IMR-90 (cell line): ENCODE results near the gene PRR23C. TPM values are rescaled to one million over a fixed set of nuclear protein-coding genes. Genes with fewer than 3 reads are reported as not detected.

Experiments
- ATAC-seq: fragments of 200-7000 bp; cut with Tn5 transposase; 2 replicates; pipeline ENCODE4 v1.9.1; 2020; ENCODE audit warnings: low read depth, mild to moderate bottlenecking, moderate library complexity
- BruUV-seq: library from RNA; stranded (reverse); fragments of 400-500 nt; replicated peaks from 2 replicates; lab custom pipeline; 2021; lab: Mats Ljungman, UMichigan
- CTCF ChIA-PET: fragments of 300-600 bp; formaldehyde crosslinking; extraction: SDS; loops from one replicate; lab custom pipeline; 2021; ENCODE audit warnings: antibody characterized with exemption; lab: Yijun Ruan, JAX
- POLR2A ChIA-PET: fragments of 300-600 bp; sonication (Branson Sonifier 250); formaldehyde crosslinking; loops from one replicate; lab custom pipeline; 2022; ENCODE audit warnings: antibody characterized with exemption; ENCODE audit not compliant: unreplicated experiment; lab: Charles Lee
- DNase-seq: peaks from one replicate; pipeline ENCODE4 v3.0.0; 2013
- H2AFZ ChIP-seq: replicated peaks from 2 replicates; pipeline ENCODE3; 2013; ENCODE audit warnings: low read length, mild to moderate bottlenecking; ENCODE audit not compliant: poor library complexity
- H2AK5ac ChIP-seq: 2 replicates; pipeline ENCODE4 v1.6.1; 2013; ENCODE audit warnings: low read depth, low read length, inconsistent platforms
- H2AK9ac ChIP-seq: replicated peaks from 2 replicates; pipeline ENCODE3; 2013; ENCODE audit warnings: mild to moderate bottlenecking, low read depth, low read length, moderate library complexity; ENCODE audit not compliant: poor library complexity
- H2BK120ac ChIP-seq: 2 replicates; pipeline ENCODE4 v1.6.1; 2013; ENCODE audit warnings: low read depth, low read length, inconsistent platforms
- H2BK15ac ChIP-seq: 3 replicates; pipeline ENCODE4 v1.6.1; 2013; ENCODE audit warnings: low read depth, low read length, inconsistent platforms
- H2BK20ac ChIP-seq: 2 replicates; pipeline ENCODE4 v1.6.1; 2013; ENCODE audit warnings: low read depth, mild to moderate bottlenecking, inconsistent platforms, low read length, moderate library complexity
- H2BK5ac ChIP-seq: 2 replicates; pipeline ENCODE4 v1.6.1; 2013; ENCODE audit warnings: mild to moderate bottlenecking, low read depth, low read length, inconsistent platforms; ENCODE audit not compliant: poor library complexity, severe bottlenecking
- H3K14ac ChIP-seq: replicated peaks from 2 replicates; pipeline ENCODE4 v1.6.1; 2013; ENCODE audit warnings: low read depth, low read length, inconsistent platforms
- H3K18ac ChIP-seq: 2 replicates; pipeline ENCODE4 v1.6.1; 2013; ENCODE audit warnings: low read depth, low read length, control low read depth
- H3K23ac ChIP-seq: 2 replicates; pipeline ENCODE4 v1.6.1; 2013; ENCODE audit warnings: low read depth, low read length, inconsistent platforms
- H3K27ac ChIP-seq: 2 replicates; pipeline ENCODE4 v1.5.1; 2013; ENCODE audit warnings: mild to moderate bottlenecking, control low read depth, low read length; ENCODE audit not compliant: insufficient read depth
- H3K27me3 ChIP-seq: 2 replicates; pipeline ENCODE4 v1.6.1; 2013; ENCODE audit warnings: low read length; ENCODE audit not compliant: control insufficient read depth, insufficient read depth
- H3K36me3 ChIP-seq: 2 replicates; pipeline ENCODE4 v1.6.1; 2013; ENCODE audit warnings: low read length, mixed read lengths; ENCODE audit not compliant: control insufficient read depth, insufficient read depth
- H3K4ac ChIP-seq: 2 replicates; pipeline ENCODE4 v1.6.1; 2013; ENCODE audit warnings: low read depth, low read length, inconsistent platforms
- H3K4me1 ChIP-seq: 2 replicates; pipeline ENCODE4 v1.6.1; 2013; ENCODE audit warnings: low read length, mixed read lengths; ENCODE audit not compliant: control insufficient read depth, insufficient read depth
- H3K4me2 ChIP-seq: 2 replicates; pipeline ENCODE4 v1.6.1; 2013; ENCODE audit warnings: low read depth, mild to moderate bottlenecking, control low read depth, low read length, moderate library complexity
- H3K4me3 ChIP-seq: 2 replicates; pipeline ENCODE4 v1.5.1; 2013; ENCODE audit warnings: low read depth, mild to moderate bottlenecking, control low read depth, low read length, moderate library complexity; ENCODE audit not compliant: insufficient read depth
- H3K56ac ChIP-seq: 2 replicates; pipeline ENCODE4 v1.6.1; 2013; ENCODE audit warnings: low read length, inconsistent platforms; ENCODE audit not compliant: insufficient read depth; ENCODE audit errors: extremely low read depth
- H3K79me1 ChIP-seq, 2 experiments: 2 replicates each; pipeline ENCODE4 v1.6.1; 2013; ENCODE audit warnings: low read length in 2 of 2, inconsistent platforms in 1 of 2, low read depth in 1 of 2
- H3K9ac ChIP-seq: 2 replicates; pipeline ENCODE4 v1.6.1; 2013; ENCODE audit warnings: low read depth, low read length, control low read depth
- H3K9me1 ChIP-seq: 2 replicates; pipeline ENCODE4 v1.6.1; 2013; ENCODE audit warnings: low read length, inconsistent platforms; ENCODE audit not compliant: insufficient read depth
- H3K9me3 ChIP-seq: 2 replicates; pipeline ENCODE4 v1.6.1; 2013; ENCODE audit warnings: low read length; ENCODE audit not compliant: control insufficient read depth, insufficient read depth
- H4K20me1 ChIP-seq: 2 replicates; pipeline ENCODE4 v1.6.1; 2013; ENCODE audit warnings: low read length, inconsistent platforms; ENCODE audit not compliant: insufficient read depth
- H4K5ac ChIP-seq: 2 replicates; pipeline ENCODE4 v1.6.1; 2013; ENCODE audit warnings: mild to moderate bottlenecking, low read depth, low read length, control low read depth
- H4K8ac ChIP-seq, 2 experiments: 2 replicates each; pipeline ENCODE4 v1.6.1; 2013; ENCODE audit warnings: low read depth in 2 of 2, low read length in 2 of 2, control low read depth in 1 of 2, inconsistent platforms in 1 of 2
- H4K91ac ChIP-seq: 2 replicates; pipeline ENCODE4 v1.6.1; 2013; ENCODE audit warnings: low read depth, low read length, inconsistent platforms; ENCODE audit not compliant: insufficient read depth
- CHD1 ChIP-seq: IDR thresholded peaks from 2 replicates; pipeline ENCODE4 v1.6.1; 2012; ENCODE audit warnings: low read depth, low read length, improper control_type of control experiment
- ELK1 ChIP-seq: fragments of 150-350 bp; IDR thresholded peaks from 2 replicates; pipeline ENCODE4 v1.6.1; 2016; ENCODE audit warnings: low read depth, mild to moderate bottlenecking, low read length, moderate library complexity, borderline replicate concordance
- FOS ChIP-seq: fragments of 150-350 bp; IDR thresholded peaks from 2 replicates; pipeline ENCODE4 v1.6.1; 2016; ENCODE audit warnings: low read depth, low read length
- MAFK ChIP-seq: IDR thresholded peaks from 2 replicates; pipeline ENCODE4 v1.6.1; 2012; ENCODE audit warnings: low read depth, low read length, improper control_type of control experiment
- MXI1 ChIP-seq: IDR thresholded peaks from 2 replicates; pipeline ENCODE4 v1.6.1; 2012; ENCODE audit warnings: low read depth, mild to moderate bottlenecking, low read length, moderate library complexity, borderline replicate concordance
- RAD21 ChIP-seq: IDR thresholded peaks from 2 replicates; pipeline ENCODE4 v1.6.1; 2012; ENCODE audit warnings: low read length, improper control_type of control experiment
- WGBS, 2 experiments: methylation state at CpG; one replicate each; pipeline versions ENCODE4 v1.1.5 to v1.1.7; 2013; ENCODE audit warnings: missing lambda C conversion rate in 2 of 2; ENCODE audit not compliant: insufficient read length in 1 of 2; ENCODE audit errors: extremely low coverage in 2 of 2; 5-methylcytosine and 5-hydroxymethylcytosine counted together
- dilution Hi-C: fragments of 300-500 bp; cut with HindIII; formaldehyde crosslinking; loops from one replicate; pipeline ENCODE4 v1.14.3; 2018; ENCODE audit warnings: low sequenced_read_pairs; ENCODE audit not compliant: unreplicated experiment
- in situ Hi-C: fragments of 300-500 bp; cut with MboI; formaldehyde crosslinking; loops from 3 replicates; pipeline ENCODE4 v1.14.3; 2019; ENCODE audit warnings: low sequenced_read_pairs, inconsistent platforms, mixed read lengths
- intact Hi-C: fragments of 100-400 bp; cut with micrococcal nuclease; formaldehyde crosslinking; loops from 2 replicates; pipeline ENCODE4 v1.10.0; 2022
- polyA plus RNA-seq, 3 experiments: library from polyadenylated mRNA; depleted of rRNA; stranded (reverse); fragments of >200 nt; gene quantifications; 2 replicates each; pipeline ENCODE4 v1.2.3, GENCODE V29; 2012; ENCODE audit warnings: low replicate concordance in 1 of 3
- total RNA-seq: library from RNA; depleted of rRNA; stranded (reverse); fragments of >200 nt; gene quantifications from 2 replicates; pipeline ENCODE4 v1.2.3, GENCODE V29; 2012

The PRR23C gene
- total and polyA plus RNA-seq, 2 of the 4 experiments (the other 2 are of a cell fraction) = not detected

- Histone ChIP-seq H3K27ac (no peak overlapping the region), H2AFZ (no peak overlapping the region), H2BK120ac (no peak overlapping the region), H3K9me3 (no peaks in the 10 kb centered on the region), H3K9ac (no peak overlapping the region), H4K91ac (no peak overlapping the region), H4K20me1 (no peaks in the 10 kb centered on the region), H2AK5ac (no peak overlapping the region), H2BK20ac (no peak overlapping the region), H2AK9ac (no peak overlapping the region), H3K36me3 (no peaks in the 10 kb centered on the region), H4K5ac (no peak overlapping the region), H3K27me3 (no peaks in the 10 kb centered on the region), H3K14ac (no peak overlapping the region), H3K4me2 (no peak overlapping the region), H3K79me1 (no peaks in the 10 kb centered on the region), H3K4ac (no peak overlapping the region), H3K9me1 (no peaks in the 10 kb centered on the region), H3K56ac (no peak overlapping the region), H4K8ac (no peak overlapping the region), H3K4me1 (no peaks in the 10 kb centered on the region), H3K23ac (no peak overlapping the region), H2BK5ac (no peak overlapping the region), H3K4me3 (no peak overlapping the region), H2BK15ac (no peak overlapping the region), H3K18ac (no peak overlapping the region)
- CTCF ChIA-PET = no interaction called here
- no CpG with 5 or more reads among the region's 2 CpGs for WGBS, 2 experiments
- TF ChIP-seq RAD21 (no peak), MAFK (no peak), ELK1 (no peak), CHD1 (no peak), MXI1 (no peak), FOS (no peak)
- no peak for DNase-seq
- dilution Hi-C loops = no loop called here
- in situ Hi-C loops = no loop called here
- intact Hi-C loops = no loop called here
- no TSS peak for BruUV-seq
- ATAC-seq = no peak
- POLR2A ChIA-PET = no interaction called here
These were observed 29.9 kb upstream of the PRR23C start for GRCh38 chr3:139074565-139075115.
